Esophagus squamous epithelium (tissue), 4 donors: ENCODE data around the gene SLC2A6.

Experiments
- POLR2A ChIP-seq, 4 donors: fragments of 450-650 bp; IDR thresholded peaks; one replicate each; pipeline ENCODE4 v1.6.1; 2017; ENCODE audit warnings: antibody characterized with exemption in 4 of 4, mild to moderate bottlenecking in 4 of 4, moderate library complexity in 3 of 4
- TF ChIP-seq, protein P1 (sequence below), 6 experiments: fragments of 450-650 bp in 4 of 6; fragments of 200-600 bp in 2 of 6; sonication (generic) in 2 of 6; IDR thresholded peaks; one replicate each; pipeline ENCODE4 v1.5.1; 2016 to 2019; ENCODE audit warnings: antibody characterized with exemption in 6 of 6, mild to moderate bottlenecking in 4 of 6, moderate library complexity in 4 of 6

DNA sequence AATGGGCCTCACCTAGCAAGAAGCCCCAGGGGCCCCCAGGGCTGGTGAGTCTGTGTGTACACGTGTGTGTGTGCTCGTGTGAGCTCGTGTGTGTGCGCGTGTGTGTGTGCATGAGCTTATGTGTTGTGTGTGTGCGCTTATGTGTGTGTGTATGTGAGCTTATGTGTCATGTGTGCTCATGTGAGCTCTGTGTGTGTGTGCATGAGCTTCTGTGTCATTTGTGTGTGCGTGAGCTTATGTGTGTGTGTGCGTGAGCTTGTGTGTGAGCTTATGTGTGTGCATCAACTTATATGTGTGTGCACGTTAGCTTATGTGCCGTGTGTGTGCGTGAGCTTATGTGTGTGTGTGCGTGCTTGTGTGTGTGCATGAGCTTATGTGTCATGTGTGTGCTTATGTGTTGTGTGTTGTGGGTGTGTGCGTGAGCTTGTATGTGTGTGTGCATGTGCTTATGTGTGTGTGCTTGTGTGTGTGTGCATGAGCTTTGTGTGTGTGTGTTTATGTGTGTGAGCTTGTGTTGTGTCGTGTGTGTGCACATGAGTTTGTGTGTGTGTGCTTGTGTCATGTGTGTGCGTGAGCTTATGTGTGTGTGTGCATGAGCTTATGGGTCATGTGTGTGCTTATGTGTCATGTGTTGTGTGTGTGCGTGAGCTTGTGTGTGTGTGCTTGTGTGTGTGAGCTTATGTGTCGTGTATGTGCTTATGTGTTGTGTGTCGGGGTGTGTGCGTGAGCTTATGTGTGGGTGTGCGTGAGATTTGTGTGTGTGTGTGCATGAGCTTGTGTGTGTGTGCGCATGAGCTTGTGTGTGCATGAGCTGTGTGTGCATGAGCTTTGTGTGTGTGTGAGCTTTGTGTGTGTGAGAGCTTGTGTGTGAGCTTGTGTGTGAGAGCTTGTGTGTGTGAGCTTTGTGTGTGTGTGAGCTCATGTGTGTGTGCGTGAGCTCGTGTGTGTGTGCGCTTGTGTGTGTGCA lies 16.7 kb upstream of the SLC2A6 start:
- TF ChIP-seq, protein P1, sequence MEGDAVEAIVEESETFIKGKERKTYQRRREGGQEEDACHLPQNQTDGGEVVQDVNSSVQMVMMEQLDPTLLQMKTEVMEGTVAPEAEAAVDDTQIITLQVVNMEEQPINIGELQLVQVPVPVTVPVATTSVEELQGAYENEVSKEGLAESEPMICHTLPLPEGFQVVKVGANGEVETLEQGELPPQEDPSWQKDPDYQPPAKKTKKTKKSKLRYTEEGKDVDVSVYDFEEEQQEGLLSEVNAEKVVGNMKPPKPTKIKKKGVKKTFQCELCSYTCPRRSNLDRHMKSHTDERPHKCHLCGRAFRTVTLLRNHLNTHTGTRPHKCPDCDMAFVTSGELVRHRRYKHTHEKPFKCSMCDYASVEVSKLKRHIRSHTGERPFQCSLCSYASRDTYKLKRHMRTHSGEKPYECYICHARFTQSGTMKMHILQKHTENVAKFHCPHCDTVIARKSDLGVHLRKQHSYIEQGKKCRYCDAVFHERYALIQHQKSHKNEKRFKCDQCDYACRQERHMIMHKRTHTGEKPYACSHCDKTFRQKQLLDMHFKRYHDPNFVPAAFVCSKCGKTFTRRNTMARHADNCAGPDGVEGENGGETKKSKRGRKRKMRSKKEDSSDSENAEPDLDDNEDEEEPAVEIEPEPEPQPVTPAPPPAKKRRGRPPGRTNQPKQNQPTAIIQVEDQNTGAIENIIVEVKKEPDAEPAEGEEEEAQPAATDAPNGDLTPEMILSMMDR (IDR thresholded peaks at IDR 0.05) = no peak
- TF ChIP-seq POLR2A (IDR thresholded peaks at IDR 0.05) = no peak
